BE2C (cell line): ENCODE data around the gene FBXW11.
"Not testable (repeated sequence)": the region's sequence is repeated elsewhere in the genome, so short reads cannot be mapped to it uniquely, and the experiment has no call there.

Experiments used
- DNase-seq: peaks from one replicate; pipeline ENCODE4 v3.0.0-alpha.2; 2020
- H3K27me3 ChIP-seq: fragments of 250-450 bp; sonication (Bioruptor Pico); 2 replicates; pipeline ENCODE4 v1.5.1; 2020; ENCODE audit warnings: mild to moderate bottlenecking
- H3K36me3 ChIP-seq: fragments of 250-450 bp; sonication (Bioruptor Pico); 2 replicates; pipeline ENCODE4 v1.5.1; 2020; ENCODE audit warnings: mild to moderate bottlenecking
- H3K4me1 ChIP-seq: fragments of 250-450 bp; sonication (Bioruptor Pico); 2 replicates; pipeline ENCODE4 v1.5.1; 2020
- H3K4me3 ChIP-seq: 2 replicates; pipeline ENCODE4 v1.5.1; 2011; ENCODE audit warnings: low read depth, low read length
- H3K9me3 ChIP-seq: fragments of 250-450 bp; sonication (Bioruptor Pico); 2 replicates; pipeline ENCODE4 v1.5.1; 2020
- TF ChIP-seq, protein P1 (sequence below): IDR thresholded peaks from 2 replicates; pipeline ENCODE4 v1.5.1; 2012; ENCODE audit warnings: mild to moderate bottlenecking, low read depth, low read length

FBXW11 gene

DNA sequence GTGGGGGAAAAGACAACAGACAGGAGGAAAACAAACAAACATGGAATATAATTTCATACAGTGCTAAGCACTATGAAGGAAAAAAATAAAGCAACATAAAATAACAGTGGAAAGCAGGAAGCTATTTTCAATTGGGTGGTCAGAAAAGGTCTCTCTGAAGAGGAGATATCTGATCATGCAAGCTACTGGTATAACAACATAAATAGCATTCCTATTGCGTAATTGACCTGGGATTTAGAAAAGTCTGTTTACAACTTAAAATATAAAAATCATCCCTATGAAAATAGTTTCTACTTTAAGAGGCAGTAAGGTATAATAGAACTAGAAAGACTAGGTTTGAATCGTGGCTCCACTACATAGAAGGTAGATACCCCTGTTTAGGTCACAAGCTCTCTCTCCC is 61.4 kb downstream of the FBXW11 start:
- TF ChIP-seq, protein P1, sequence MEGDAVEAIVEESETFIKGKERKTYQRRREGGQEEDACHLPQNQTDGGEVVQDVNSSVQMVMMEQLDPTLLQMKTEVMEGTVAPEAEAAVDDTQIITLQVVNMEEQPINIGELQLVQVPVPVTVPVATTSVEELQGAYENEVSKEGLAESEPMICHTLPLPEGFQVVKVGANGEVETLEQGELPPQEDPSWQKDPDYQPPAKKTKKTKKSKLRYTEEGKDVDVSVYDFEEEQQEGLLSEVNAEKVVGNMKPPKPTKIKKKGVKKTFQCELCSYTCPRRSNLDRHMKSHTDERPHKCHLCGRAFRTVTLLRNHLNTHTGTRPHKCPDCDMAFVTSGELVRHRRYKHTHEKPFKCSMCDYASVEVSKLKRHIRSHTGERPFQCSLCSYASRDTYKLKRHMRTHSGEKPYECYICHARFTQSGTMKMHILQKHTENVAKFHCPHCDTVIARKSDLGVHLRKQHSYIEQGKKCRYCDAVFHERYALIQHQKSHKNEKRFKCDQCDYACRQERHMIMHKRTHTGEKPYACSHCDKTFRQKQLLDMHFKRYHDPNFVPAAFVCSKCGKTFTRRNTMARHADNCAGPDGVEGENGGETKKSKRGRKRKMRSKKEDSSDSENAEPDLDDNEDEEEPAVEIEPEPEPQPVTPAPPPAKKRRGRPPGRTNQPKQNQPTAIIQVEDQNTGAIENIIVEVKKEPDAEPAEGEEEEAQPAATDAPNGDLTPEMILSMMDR = no peak
- H3K4me3 ChIP-seq = no peak overlapping the region
- H3K36me3 ChIP-seq = no peaks in the 10 kb centered on the region
- no peaks in the 10 kb centered on the region for H3K9me3 ChIP-seq
- H3K4me1 ChIP-seq = 0 out of 2 replicates have a peak, but pooled peaks cover 4% of the 10 kb centered on the region
- H3K27me3 ChIP-seq = no peaks in the 10 kb centered on the region
- no peak for DNase-seq

DNA sequence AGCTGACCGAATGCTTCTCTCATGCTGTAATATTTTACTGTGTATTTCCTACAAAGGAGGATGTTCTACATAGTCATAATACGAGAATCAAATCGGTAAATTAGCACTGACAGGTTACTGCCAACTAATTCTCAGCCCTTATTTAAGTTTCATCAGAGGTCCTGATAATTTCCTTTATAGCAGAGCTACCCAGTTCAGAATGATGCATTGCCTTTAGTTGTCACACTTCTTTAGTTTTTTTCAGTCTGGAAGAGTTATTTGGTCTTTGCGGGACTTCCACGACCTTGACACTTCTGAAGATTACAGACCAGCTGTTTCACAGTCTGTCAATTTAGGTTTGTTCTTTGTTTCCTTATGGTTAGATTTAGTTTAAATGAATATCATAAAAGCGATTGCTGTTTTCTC is 64.3 kb downstream of the FBXW11 start:
- H3K27me3 ChIP-seq, DNase-seq, H3K4me1 ChIP-seq, H3K9me3 ChIP-seq, H3K4me3 ChIP-seq, H3K36me3 ChIP-seq: not testable (repeated sequence)

DNA sequence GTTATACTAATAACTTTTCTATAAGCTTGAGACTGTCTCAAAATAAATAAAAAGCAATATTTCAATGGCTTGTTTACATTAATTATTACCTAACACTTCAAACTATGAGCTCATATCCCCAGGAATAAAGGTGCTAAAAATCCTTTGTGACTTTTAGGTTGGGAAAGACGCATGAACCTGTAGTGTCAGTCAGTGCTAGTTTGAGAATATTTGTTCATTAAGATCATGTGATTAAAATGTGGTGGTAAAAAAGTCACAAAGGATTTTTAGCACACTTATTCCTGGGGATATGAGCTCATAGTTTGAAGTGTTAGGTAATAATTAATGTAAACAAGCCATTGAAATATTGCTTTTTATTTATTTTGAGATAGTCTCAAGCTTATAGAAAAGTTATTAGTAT is 64.8 kb downstream of the FBXW11 start:
- H3K4me1 ChIP-seq = not testable (repeated sequence)

DNA sequence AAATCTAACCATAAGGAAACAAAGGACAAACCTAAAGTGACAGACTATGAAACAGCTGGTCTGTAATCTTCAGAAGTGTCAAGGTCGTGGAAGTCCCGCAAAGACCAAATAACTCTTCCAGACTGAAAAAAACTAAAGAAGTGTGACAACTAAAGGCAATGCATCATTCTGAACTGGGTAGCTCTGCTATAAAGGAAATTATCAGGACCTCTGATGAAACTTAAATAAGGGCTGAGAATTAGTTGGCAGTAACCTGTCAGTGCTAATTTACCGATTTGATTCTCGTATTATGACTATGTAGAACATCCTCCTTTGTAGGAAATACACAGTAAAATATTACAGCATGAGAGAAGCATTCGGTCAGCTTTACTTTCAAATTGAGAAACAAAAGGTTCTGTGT is 65.2 kb downstream of the FBXW11 start:
- H3K4me3 ChIP-seq, H3K36me3 ChIP-seq, H3K27me3 ChIP-seq, DNase-seq, H3K9me3 ChIP-seq, H3K4me1 ChIP-seq: not testable (repeated sequence)

More for the DNA sequence above, 64.8 kb downstream of the FBXW11 start:
- not testable (repeated sequence) for H3K36me3 ChIP-seq, H3K27me3 ChIP-seq, DNase-seq, H3K4me3 ChIP-seq, H3K9me3 ChIP-seq

DNA sequence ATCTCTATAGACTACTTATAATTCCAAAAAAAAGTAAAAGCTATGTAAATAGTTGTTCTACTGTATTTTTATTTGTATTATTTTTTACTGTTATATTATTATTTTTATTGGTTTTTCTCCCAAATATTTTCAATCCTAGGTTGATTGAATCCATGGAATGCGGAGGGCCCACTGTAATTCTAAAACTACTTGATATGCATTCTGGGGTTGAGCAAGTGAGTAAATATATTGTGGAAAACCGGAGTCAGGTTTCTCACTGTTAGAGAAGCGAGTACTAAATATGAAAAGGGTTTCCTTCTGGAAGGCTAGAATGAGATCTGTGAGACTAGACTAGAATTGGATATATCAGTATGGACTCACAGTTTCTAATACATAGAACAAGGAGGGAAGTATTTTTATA is 66.5 kb downstream of the FBXW11 start:
- no peaks in the 10 kb centered on the region for H3K36me3 ChIP-seq
- DNase-seq = no peak
- no peaks in the 10 kb centered on the region for H3K27me3 ChIP-seq
- no peak overlapping the region for H3K4me3 ChIP-seq
- 0 out of 2 replicates have a peak, but pooled peaks cover 4% of the 10 kb centered on the region for H3K4me1 ChIP-seq
- TF ChIP-seq, protein P1 = no peak
- no peaks in the 10 kb centered on the region for H3K9me3 ChIP-seq

DNA sequence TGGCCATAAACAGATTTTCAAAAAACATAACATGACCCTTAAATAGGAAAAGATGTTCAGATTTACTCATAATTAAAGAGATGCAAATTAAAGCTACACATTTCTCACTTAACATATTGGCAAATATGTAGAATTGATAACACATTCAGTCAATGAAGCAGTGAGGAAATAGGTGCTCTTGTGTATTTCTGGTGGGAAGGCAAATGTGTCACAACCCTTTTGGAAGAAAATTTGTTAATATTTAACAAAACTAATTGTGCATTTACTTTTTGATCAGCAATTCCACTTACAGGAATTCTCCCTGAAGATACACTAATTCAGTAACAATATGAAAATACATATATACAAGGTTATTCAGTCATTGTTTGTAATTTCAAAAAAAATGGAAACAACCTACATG is 68.1 kb downstream of the FBXW11 start:
- TF ChIP-seq, protein P1 = no peak

DNA sequence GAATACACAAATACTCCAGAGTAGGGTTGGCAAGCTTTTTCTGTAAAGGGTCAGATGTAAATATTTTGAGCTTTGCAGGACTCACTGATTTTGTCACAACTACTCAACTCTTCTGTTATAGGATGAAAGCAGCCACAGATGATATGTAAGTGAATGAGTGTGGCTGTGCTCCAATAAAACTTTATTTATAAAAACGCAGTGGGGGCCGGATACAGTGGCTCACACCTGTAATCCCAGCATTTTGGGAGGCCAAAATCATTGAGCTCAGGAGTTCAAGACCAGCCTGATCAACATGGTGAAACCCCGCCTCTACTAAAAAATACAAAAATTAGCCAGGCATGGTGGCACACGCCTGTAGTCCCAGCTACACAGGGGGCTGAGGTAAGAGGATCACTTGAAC is 69.1 kb downstream of the FBXW11 start:
- no peaks in the 10 kb centered on the region for H3K9me3 ChIP-seq
- no peak overlapping the region for H3K4me3 ChIP-seq
- no peaks in the 10 kb centered on the region for H3K4me1 ChIP-seq
- no peak for DNase-seq
- no peaks in the 10 kb centered on the region for H3K36me3 ChIP-seq
- H3K27me3 ChIP-seq = no peaks in the 10 kb centered on the region
- TF ChIP-seq, protein P1 = no peak

More for the DNA sequence above, 68.1 kb downstream of the FBXW11 start:
- Histone ChIP-seq H3K4me3 (no peak overlapping the region), H3K36me3 (no peaks in the 10 kb centered on the region), H3K27me3 (no peaks in the 10 kb centered on the region), H3K4me1 (0 out of 2 replicates have a peak, but pooled peaks cover 4% of the 10 kb centered on the region), H3K9me3 (no peaks in the 10 kb centered on the region)
- DNase-seq = no peak

DNA sequence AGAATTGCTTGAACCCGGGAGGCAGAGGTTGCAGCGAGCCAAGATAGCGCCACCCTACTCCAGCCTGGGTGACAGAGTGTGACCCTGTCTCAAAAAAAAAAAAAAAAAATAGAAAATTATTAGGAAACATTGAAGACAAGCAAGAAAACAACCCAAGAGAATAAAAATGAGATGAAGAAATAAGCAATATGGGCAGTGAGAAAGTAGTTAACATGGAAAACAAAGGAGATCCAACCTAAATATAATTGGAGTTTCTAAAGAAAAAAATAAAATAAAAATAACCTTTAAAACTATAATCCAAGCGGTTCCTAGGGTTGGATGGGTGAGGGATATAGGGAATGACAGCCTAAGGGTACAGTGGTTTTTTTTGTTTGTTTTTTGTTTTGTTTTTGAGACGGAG is 71.9 kb downstream of the FBXW11 start:
- Histone ChIP-seq H3K4me3 (no peak overlapping the region), H3K9me3 (no peaks in the 10 kb centered on the region)

More for the DNA sequence above, 71.9 kb downstream of the FBXW11 start:
- no peak for DNase-seq
- Histone ChIP-seq H3K27me3 (no peaks in the 10 kb centered on the region), H3K4me1 (no peaks in the 10 kb centered on the region), H3K36me3 (no peaks in the 10 kb centered on the region)
- TF ChIP-seq, protein P1 = no peak
